ENCODE measurements around the gene HNRNPM.

GRCh38 chr19:8504919-8505318 is 60.1 kb downstream of the HNRNPM start:
- no peak for TF ChIP-seq POLR2A (IDR thresholded peaks at IDR 0.05; ENCODE audit: low read length)
- no peak for TF ChIP-seq GATA1 (IDR thresholded peaks at IDR 0.05; ENCODE audit: low read depth, low read length)

Data from erythroblast (primary cell).